Osteocyte (in vitro differentiated cells): ENCODE results near the gene PDHA1. TPM values are rescaled to one million over a fixed set of nuclear protein-coding genes. Genes with fewer than 3 reads are reported as not detected.

Experiments
- DNase-seq: peaks from one replicate; pipeline ENCODE4 v3.0.0; 2021; ENCODE audit warnings: mixed read lengths; ENCODE audit not compliant: unreplicated experiment; ENCODE audit errors: extremely low spot score
- H3K27ac Mint-ChIP-seq: one replicate; pipeline ENCODE4 v1.8.0; 2021; ENCODE audit warnings: mild to moderate bottlenecking, mixed read lengths; ENCODE audit not compliant: unreplicated experiment
- H3K27me3 Mint-ChIP-seq: one replicate; pipeline ENCODE4 v1.8.0; 2021; ENCODE audit warnings: mixed read lengths; ENCODE audit not compliant: unreplicated experiment
- H3K36me3 Mint-ChIP-seq: one replicate; pipeline ENCODE4 v1.8.0; 2021; ENCODE audit warnings: mixed read lengths; ENCODE audit not compliant: unreplicated experiment
- H3K4me1 Mint-ChIP-seq: one replicate; pipeline ENCODE4 v1.8.0; 2021; ENCODE audit warnings: mixed read lengths; ENCODE audit not compliant: unreplicated experiment
- H3K4me3 Mint-ChIP-seq: one replicate; pipeline ENCODE4 v1.8.0; 2021; ENCODE audit warnings: mild to moderate bottlenecking, moderate library complexity, mixed read lengths; ENCODE audit not compliant: unreplicated experiment
- H3K9me3 Mint-ChIP-seq: one replicate; pipeline ENCODE4 v1.8.0; 2021; ENCODE audit warnings: mixed read lengths; ENCODE audit not compliant: unreplicated experiment
- long read RNA-seq: library from polyadenylated mRNA; unstranded; transcript quantifications from one replicate; pipeline ENCODE4 v2.0.0, GENCODE V29; 2021
- total RNA-seq: library from RNA; stranded (reverse); gene quantifications from 2 replicates; pipeline ENCODE4 v1.2.1, GENCODE V29; 2021
- TF ChIP-seq, protein P1 (sequence below): fragments of 200-600 bp; sonication (generic); IDR thresholded peaks from 2 replicates; pipeline ENCODE4 v1.5.0; 2021; ENCODE audit warnings: antibody characterized with exemption, mild to moderate bottlenecking, moderate library complexity

Gene PDHA1
- total RNA-seq: 133 and 141 TPM in 2 replicates
- long read RNA-seq, transcript PDHA1-213 (11 exons, 3,391 nt): minor isoform, 5 of 479 reads
- long read RNA-seq, transcript PDHA1-212 (10 exons, 3,277 nt): minor isoform, 29 of 479 reads
- long read RNA-seq, transcript PDHA1-204 (12 exons, 3,484 nt): minor isoform, 5 of 479 reads
- long read RNA-seq, transcript PDHA1-206 (11 exons, 3,310 nt): major isoform, 417 of 479 reads
- long read RNA-seq, partial matches to known transcripts: 3 of 479 reads
- long read RNA-seq, other reads (novel, unspliced or antisense): 19 of 479 reads

DNA sequence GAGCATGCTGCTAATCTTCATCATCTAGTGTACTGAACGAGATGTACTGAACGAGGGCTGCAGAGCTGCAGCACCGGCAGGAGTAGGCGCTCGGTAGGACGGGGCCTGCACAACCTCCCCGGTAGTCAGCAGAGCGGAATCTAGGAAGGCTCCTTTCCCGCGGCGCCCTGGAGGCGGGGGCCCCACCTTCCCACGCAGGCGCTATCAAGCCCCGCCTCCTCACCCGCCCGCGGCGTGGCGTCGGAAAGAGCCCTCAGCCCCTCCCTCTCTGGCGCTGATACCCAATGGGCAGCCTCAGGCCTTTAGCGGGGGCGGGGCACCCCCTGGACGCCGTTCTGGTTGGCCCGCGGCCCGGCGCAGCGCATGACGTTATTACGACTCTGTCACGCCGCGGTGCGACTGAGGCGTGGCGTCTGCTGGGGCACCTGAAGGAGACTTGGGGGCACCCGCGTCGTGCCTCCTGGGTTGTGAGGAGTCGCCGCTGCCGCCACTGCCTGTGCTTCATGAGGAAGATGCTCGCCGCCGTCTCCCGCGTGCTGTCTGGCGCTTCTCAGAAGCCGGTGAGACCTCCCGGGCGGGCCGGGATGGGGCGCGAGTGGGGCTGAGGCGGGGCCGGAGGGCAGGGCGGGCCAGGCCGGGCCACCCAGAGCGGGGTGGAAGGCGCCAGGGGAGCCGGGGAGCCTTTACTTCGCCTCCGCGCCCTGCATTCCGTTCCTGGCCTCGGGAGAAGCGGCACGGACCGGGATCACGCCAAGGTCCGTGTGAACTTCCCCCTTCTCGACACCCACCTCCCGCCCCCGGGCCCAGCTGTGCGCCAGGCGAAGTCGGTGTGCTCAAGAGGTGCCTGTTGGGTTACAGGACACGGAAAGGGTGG is at the start of gene PDHA1:
TSS of gene PDHA1 (plus strand) at position 393 of the 874 bp plus-strand sequence. CDS start at position 504, 111 bp downstream.
- Mint-ChIP-seq H3K27ac (peak within 1 kb of the TSS; percentile 81), H3K4me1 (peaks cover 23% of the 10 kb centered on the region), H3K4me3 (peak within 1 kb of the TSS; percentile 81), H3K36me3 (no peaks in the 10 kb centered on the region), H3K9me3 (no peaks in the 10 kb centered on the region), H3K27me3 (no peaks in the 10 kb centered on the region)
- DNase-seq: peak; percentile 97
- TF ChIP-seq, protein P1, sequence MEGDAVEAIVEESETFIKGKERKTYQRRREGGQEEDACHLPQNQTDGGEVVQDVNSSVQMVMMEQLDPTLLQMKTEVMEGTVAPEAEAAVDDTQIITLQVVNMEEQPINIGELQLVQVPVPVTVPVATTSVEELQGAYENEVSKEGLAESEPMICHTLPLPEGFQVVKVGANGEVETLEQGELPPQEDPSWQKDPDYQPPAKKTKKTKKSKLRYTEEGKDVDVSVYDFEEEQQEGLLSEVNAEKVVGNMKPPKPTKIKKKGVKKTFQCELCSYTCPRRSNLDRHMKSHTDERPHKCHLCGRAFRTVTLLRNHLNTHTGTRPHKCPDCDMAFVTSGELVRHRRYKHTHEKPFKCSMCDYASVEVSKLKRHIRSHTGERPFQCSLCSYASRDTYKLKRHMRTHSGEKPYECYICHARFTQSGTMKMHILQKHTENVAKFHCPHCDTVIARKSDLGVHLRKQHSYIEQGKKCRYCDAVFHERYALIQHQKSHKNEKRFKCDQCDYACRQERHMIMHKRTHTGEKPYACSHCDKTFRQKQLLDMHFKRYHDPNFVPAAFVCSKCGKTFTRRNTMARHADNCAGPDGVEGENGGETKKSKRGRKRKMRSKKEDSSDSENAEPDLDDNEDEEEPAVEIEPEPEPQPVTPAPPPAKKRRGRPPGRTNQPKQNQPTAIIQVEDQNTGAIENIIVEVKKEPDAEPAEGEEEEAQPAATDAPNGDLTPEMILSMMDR: no peak

DNA sequence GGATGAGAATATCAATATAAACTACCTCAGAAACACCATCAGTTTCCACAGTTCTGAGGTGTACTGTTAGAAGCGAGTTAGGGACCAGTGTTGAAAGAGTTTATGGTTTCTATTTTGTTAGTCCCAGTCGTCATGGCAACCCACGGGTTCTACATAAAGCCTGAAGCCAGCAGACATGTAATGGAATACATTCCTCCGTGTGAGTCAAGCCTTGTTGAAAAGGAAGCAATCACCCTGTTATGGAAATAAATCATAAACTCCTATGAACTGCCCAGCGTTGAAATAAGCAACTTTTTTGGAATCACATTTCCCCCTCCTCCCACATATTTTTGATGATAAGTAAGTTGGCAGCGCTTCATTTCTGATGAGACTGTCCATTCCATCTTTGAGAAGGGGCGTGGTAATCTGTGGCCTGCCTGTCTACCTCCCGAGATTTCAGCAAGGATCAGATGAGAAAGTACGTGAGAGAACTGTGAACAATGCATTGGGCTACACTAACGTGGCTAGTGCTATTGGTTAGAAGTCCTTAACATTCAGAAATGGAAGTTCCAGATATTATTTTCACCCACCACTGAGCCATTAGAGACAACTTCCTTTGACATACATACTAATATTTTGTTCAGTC is 40.4 kb upstream of the PDHA1 start:
- Mint-ChIP-seq H3K9me3 (peaks cover 14% of the 10 kb centered on the region), H3K27me3 (peaks cover 3% of the 10 kb centered on the region), H3K4me3 (no peak overlapping the region), H3K4me1 (peaks cover 2% of the 10 kb centered on the region), H3K36me3 (no peaks in the 10 kb centered on the region), H3K27ac (peak overlapping the region; percentile 14)
- DNase-seq: no peak
- TF ChIP-seq, protein P1: no peak

DNA sequence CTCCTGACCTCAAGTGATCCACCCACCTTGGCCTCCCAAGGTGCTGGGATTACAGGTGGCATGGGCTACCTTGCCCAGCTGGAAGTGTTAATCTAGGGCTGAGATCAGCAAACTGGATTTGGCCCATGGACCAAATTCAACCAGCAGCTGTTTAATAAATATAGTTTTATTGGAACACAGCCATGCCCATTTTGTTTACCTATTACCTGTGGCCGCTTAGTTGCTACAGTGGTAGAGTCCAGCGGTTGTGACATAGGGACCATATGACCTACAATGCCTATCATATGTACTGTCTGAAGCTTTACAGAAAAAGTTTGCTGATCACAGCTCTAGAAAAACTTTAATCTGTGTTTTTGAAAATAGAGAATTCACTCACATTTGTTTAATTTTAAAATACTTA is 17.2 kb upstream of the PDHA1 start:
- TF ChIP-seq, protein P1: no peak
- Mint-ChIP-seq H3K4me1 (no peaks in the 10 kb centered on the region), H3K4me3 (no peak overlapping the region), H3K9me3 (peaks cover 5% of the 10 kb centered on the region), H3K27ac (no peak overlapping the region), H3K36me3 (no peaks in the 10 kb centered on the region), H3K27me3 (no peaks in the 10 kb centered on the region)
- DNase-seq: no peak

DNA sequence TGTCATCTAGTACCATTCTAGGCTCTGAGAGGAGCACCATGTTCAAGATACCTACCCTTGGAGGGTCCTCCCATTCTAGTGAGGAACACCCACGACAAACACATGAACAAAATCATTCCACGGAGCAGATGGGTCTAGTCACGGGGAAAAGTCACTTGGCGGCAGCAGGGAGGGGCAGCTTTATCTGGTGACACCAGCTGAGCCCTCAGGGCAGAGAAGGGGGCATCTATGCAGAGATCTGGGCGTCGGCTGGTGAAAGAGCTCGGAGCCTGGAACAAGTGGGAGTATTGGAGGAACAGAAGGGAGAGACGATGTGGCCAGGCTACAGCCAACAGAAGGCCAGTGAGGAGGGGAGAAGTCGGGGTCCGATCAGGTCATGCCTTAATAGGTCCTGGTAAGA is 11.9 kb upstream of the PDHA1 start:
- no peak for DNase-seq
- H3K4me3 Mint-ChIP-seq: no peak overlapping the region
- TF ChIP-seq, protein P1: no peak
- H3K27ac Mint-ChIP-seq: no peak overlapping the region
- H3K4me1 Mint-ChIP-seq: peaks cover 4% of the 10 kb centered on the region
- peaks cover 15% of the 10 kb centered on the region for H3K9me3 Mint-ChIP-seq
- no peaks in the 10 kb centered on the region for H3K27me3 Mint-ChIP-seq
- peaks cover 1% of the 10 kb centered on the region for H3K36me3 Mint-ChIP-seq
